Measurements from ENCODE around the gene ADCK2. TPM values are rescaled to one million over a fixed set of nuclear protein-coding genes. Genes with fewer than 3 reads are reported as not detected.

Gene ADCK2
- total and polyA plus RNA-seq, 2 donors (not counting 3 experiments of a cell fraction or from before 2014, with no cell fraction given) = 10.3 to 13.3 TPM

GRCh38 chr7:140654661-140655060, 18.1 kb upstream of the ADCK2 start:
- Histone ChIP-seq H3K9me1 (replicated peaks; ENCODE audit: control insufficient read depth, extremely low read depth, insufficient read depth, low read length) (no peaks in the 10 kb centered on the region), H3K27ac (ENCODE audit: insufficient read depth, low read depth, low read length) (no peak overlapping the region), H3K36me3 (ENCODE audit: control insufficient read depth in 2 of 2, extremely low read depth in 1 of 2, insufficient read depth in 2 of 2, low read length in 2 of 2) (no peaks in the 10 kb centered on the region), H3K79me2 (ENCODE audit: control insufficient read depth, insufficient read depth, low read length) (no peaks in the 10 kb centered on the region), H3K9ac (replicated peaks; ENCODE audit: extremely low read depth, insufficient read depth, low read length) (no peak overlapping the region), H3K4me2 (ENCODE audit: insufficient read depth, low read length) (no peak overlapping the region), H3K4me1 (ENCODE audit: control insufficient read depth, extremely low read depth, insufficient read depth, low read length) (peaks cover 5% of the 10 kb centered on the region), H3K27me3 (ENCODE audit: control insufficient read depth in 2 of 2, insufficient read depth in 2 of 2, low read length in 2 of 2) (no peaks in the 10 kb centered on the region), H3K9me3 (replicated peaks; ENCODE audit: control insufficient read depth, insufficient read depth, low read length) (no peaks in the 10 kb centered on the region), H3K4me3 (replicated peaks in 1 of 3; ENCODE audit: insufficient read depth in 1 of 3, low read depth in 1 of 3, low read length in 3 of 3) (no peak overlapping the region), H4K20me1 (replicated peaks; ENCODE audit: control insufficient read depth, extremely low read depth, insufficient read depth, low read length) (no peaks in the 10 kb centered on the region), H2AFZ (ENCODE audit: low read depth, low read length) (no peak overlapping the region)
- no TSS peak for BruUV-seq (replicated peaks)
- FAIRE-seq = no peak
- dilution Hi-C loops (cut with MboI; ENCODE audit: extremely low pct_ligation_motif_present, low sequenced_read_pairs) = no loop called here
- POLR2A ChIA-PET = no interaction called here
- DNase-seq (ENCODE audit: low read depth, low spot score) = no peak
- intact Hi-C loops (cut with micrococcal nuclease) = loop anchor here (5.0 to 10.0 kb wide), 2 partner anchors 310 to 358 kb away; partner anchors contain the start of gene MRPS33
- TF ChIP-seq FOS (IDR thresholded peaks at IDR 0.05; ENCODE audit: borderline replicate concordance, insufficient read depth, low read length) (no peak), EZH2 (IDR thresholded peaks at IDR 0.05; ENCODE audit: borderline replicate concordance, low read depth, low read length, severe bottlenecking) (no peak), JUN (IDR thresholded peaks at IDR 0.05; ENCODE audit: borderline replicate concordance, insufficient read depth, insufficient read length, low read depth) (no peak), GATA2 (IDR thresholded peaks at IDR 0.05; ENCODE audit: insufficient read depth, insufficient read length, low read depth, low read length) (no peak), POLR2AphosphoS5 (IDR thresholded peaks at IDR 0.05; ENCODE audit: insufficient read depth, low read depth, low read length) (no peak), POLR2A (IDR thresholded peaks at IDR 0.05; ENCODE audit: low read depth, low read length) (no peak), MYC (IDR thresholded peaks at IDR 0.05; ENCODE audit: low read depth, low read length) (no peak)
- TF ChIP-seq, protein P1, sequence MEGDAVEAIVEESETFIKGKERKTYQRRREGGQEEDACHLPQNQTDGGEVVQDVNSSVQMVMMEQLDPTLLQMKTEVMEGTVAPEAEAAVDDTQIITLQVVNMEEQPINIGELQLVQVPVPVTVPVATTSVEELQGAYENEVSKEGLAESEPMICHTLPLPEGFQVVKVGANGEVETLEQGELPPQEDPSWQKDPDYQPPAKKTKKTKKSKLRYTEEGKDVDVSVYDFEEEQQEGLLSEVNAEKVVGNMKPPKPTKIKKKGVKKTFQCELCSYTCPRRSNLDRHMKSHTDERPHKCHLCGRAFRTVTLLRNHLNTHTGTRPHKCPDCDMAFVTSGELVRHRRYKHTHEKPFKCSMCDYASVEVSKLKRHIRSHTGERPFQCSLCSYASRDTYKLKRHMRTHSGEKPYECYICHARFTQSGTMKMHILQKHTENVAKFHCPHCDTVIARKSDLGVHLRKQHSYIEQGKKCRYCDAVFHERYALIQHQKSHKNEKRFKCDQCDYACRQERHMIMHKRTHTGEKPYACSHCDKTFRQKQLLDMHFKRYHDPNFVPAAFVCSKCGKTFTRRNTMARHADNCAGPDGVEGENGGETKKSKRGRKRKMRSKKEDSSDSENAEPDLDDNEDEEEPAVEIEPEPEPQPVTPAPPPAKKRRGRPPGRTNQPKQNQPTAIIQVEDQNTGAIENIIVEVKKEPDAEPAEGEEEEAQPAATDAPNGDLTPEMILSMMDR (IDR thresholded peaks at IDR 0.05; ENCODE audit: extremely low read depth in 1 of 2, insufficient read depth in 1 of 2, low read depth in 1 of 2, low read length in 2 of 2) = no peak
- TF ChIP-seq, protein P2, sequence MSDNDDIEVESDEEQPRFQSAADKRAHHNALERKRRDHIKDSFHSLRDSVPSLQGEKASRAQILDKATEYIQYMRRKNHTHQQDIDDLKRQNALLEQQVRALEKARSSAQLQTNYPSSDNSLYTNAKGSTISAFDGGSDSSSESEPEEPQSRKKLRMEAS (IDR thresholded peaks at IDR 0.05; ENCODE audit: insufficient read depth, insufficient read length) = no peak
- CTCF ChIA-PET = interaction anchor here (6.8 kb wide), 1 partner anchor 139 kb away, joined by 202 read pairs; no protein-coding TSS in a partner anchor
